ENCODE data around the gene L3MBTL4. TPM values are rescaled to one million over a fixed set of nuclear protein-coding genes. Genes with fewer than 3 reads are reported as not detected.

Gene L3MBTL4
- total RNA-seq, 1 donor from 2014 or later, result 16.2 TPM

DNA sequence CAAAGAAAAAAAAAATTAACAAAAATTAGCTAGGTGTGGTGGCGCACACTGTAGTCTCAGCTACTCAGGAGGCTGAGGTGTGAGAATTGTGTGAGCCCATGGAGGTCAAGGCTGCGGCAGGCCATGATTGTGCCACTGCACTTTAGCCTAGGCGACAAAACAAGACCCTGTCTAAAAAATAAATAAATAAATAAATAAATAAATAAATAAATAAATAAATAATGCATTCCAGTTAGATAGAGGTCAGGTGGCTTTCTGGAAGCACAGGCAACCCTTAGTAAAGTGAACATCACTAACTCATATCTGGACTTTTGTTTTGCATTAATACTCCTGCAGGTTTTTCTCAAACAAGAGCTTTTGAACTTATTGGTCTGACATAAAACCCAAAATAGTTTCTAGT is 206.8 kb downstream of the L3MBTL4 start:
- intact Hi-C loops (cut with DNase I), result no loop called here
- TF ChIP-seq, protein P1, sequence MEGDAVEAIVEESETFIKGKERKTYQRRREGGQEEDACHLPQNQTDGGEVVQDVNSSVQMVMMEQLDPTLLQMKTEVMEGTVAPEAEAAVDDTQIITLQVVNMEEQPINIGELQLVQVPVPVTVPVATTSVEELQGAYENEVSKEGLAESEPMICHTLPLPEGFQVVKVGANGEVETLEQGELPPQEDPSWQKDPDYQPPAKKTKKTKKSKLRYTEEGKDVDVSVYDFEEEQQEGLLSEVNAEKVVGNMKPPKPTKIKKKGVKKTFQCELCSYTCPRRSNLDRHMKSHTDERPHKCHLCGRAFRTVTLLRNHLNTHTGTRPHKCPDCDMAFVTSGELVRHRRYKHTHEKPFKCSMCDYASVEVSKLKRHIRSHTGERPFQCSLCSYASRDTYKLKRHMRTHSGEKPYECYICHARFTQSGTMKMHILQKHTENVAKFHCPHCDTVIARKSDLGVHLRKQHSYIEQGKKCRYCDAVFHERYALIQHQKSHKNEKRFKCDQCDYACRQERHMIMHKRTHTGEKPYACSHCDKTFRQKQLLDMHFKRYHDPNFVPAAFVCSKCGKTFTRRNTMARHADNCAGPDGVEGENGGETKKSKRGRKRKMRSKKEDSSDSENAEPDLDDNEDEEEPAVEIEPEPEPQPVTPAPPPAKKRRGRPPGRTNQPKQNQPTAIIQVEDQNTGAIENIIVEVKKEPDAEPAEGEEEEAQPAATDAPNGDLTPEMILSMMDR (IDR thresholded peaks at IDR 0.05), result no peak
- H3K36me3 ChIP-seq, result no peaks in the 10 kb centered on the region
- no peak overlapping the region for H3K4me3 ChIP-seq
- H3K27ac ChIP-seq, result no peak overlapping the region
- no peak for DNase-seq
- H3K9me3 ChIP-seq, result no peaks in the 10 kb centered on the region
- no peaks in the 10 kb centered on the region for H3K27me3 ChIP-seq
- no peak for ATAC-seq
- no peaks in the 10 kb centered on the region for H3K4me1 ChIP-seq

DNA sequence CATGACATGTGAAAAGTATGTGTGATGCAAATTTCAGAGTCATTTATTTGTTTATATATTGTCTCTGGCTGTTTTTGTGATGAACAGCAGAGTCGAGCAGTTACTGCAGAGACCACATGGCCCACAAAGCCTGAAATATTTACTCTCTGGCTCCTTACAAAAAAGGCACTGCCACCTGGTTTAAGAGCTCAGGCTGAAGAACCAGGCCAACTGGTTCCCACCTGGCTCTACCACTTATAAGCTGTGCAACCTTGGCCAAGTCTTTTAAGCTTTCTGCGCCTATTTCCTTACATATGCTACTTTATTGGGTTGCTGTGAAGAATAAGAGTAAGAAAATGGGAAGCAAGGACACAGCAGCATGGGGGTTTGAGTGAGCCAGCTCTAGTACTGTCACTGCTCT is 207.6 kb downstream of the L3MBTL4 start:
- DNase-seq (no peak), ATAC-seq (peak; percentile 83)
- TF ChIP-seq, protein P1 (IDR thresholded peaks at IDR 0.05), result no peak
- intact Hi-C loops (cut with DNase I), result no loop called here
- no peaks in the 10 kb centered on the region for H3K36me3 ChIP-seq
- no peaks in the 10 kb centered on the region for H3K9me3 ChIP-seq
- H3K27ac ChIP-seq, result no peak overlapping the region
- no peaks in the 10 kb centered on the region for H3K27me3 ChIP-seq
- H3K4me1 ChIP-seq, result no peaks in the 10 kb centered on the region
- H3K4me3 ChIP-seq, result no peak overlapping the region

DNA sequence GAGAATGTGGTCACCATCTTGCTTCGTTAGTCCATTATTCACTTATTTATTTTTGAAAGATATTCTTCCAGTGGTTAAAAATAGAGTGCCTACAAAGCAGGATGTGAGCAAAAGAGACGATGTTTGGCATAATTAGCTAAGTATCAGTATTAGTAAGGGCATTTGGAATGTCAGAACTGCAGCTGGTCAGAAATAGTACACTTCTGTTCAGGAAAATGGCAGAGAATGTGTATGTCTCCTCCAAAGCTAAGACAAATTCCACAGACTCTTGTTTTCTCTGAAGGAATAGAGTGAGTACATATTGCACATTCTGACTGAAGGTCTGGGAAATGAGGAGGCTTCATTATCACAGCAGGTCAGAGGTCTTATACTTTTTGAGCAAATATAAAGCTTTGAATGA is 209.0 kb downstream of the L3MBTL4 start:
- TF ChIP-seq, protein P1 (IDR thresholded peaks at IDR 0.05), result no peak
- Histone ChIP-seq H3K4me3 (no peak overlapping the region), H3K36me3 (no peaks in the 10 kb centered on the region), H3K9me3 (no peaks in the 10 kb centered on the region), H3K4me1 (no peaks in the 10 kb centered on the region), H3K27ac (no peak overlapping the region), H3K27me3 (no peaks in the 10 kb centered on the region)
- intact Hi-C loops (cut with DNase I), result no loop called here
- DNase-seq, result no peak
- ATAC-seq, result no peak

DNA sequence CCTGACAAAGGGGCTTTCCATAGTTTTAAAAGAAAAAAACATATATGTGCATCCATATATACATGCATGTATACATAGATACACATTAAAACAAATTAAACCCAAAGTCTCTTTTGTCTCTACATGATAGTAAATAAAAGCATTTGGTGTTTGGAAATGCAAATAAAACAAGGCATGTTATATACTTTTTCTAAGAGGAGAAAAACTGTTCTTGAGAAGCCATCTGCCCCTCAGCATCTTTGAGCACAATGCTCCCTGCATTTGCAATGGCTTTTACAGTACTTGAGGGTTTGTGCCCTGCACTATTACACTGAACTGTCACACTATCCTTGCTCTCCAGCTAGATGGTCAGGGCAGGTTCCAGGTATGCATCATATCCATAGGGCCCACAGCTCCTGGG is 210.2 kb downstream of the L3MBTL4 start:
- ATAC-seq (no peak), DNase-seq (no peak)
- H3K4me3 ChIP-seq, result no peak overlapping the region
- H3K9me3 ChIP-seq, result no peaks in the 10 kb centered on the region
- no peak overlapping the region for H3K27ac ChIP-seq
- H3K36me3 ChIP-seq, result no peaks in the 10 kb centered on the region
- intact Hi-C loops (cut with DNase I), result no loop called here
- H3K27me3 ChIP-seq, result no peaks in the 10 kb centered on the region
- TF ChIP-seq, protein P1 (IDR thresholded peaks at IDR 0.05), result no peak
- no peaks in the 10 kb centered on the region for H3K4me1 ChIP-seq

DNA sequence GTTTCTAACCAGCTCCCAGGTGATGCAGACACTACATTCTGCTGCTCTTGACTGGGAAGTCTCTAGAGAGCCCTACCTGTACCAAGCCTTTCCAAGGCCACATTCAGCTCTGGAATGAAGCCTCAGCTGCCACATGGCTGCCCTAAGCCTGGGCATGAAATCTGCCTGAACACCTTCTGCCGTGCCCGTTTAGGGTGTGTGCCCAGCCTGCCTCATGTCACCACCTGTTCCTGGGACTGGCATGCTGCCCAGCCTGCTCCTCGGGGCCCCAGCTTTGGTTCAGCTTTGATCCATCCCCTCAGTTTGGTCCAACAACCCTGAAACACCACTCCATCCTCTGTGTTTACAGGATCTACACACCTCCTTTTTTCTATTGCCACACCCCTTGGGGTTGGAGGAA is 210.9 kb downstream of the L3MBTL4 start:
- H3K4me3 ChIP-seq, result no peak overlapping the region
- no peaks in the 10 kb centered on the region for H3K4me1 ChIP-seq
- no peaks in the 10 kb centered on the region for H3K27me3 ChIP-seq
- no peak for DNase-seq
- intact Hi-C loops (cut with DNase I), result no loop called here
- no peak for ATAC-seq
- H3K9me3 ChIP-seq, result no peaks in the 10 kb centered on the region
- H3K27ac ChIP-seq, result no peak overlapping the region
- H3K36me3 ChIP-seq, result no peaks in the 10 kb centered on the region
- TF ChIP-seq, protein P1 (IDR thresholded peaks at IDR 0.05), result no peak

DNA sequence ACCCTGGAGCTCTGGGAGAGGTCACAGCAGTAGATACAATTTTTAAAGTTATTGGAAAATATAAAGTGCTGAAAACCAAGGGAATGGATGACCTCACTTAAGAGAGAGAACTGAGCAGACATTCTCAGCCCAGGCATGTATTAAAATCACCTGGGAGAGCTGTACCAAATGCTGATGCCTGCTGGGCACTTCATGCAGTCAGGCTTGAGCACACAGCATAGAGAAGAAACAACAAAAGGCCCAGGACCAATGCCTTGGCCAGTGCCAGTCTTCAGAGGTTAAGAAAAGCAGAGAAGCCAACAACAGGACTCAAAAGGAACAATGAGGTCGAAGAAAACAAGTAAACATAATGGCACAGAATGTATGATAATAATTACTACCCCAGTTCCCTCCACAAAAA is 211.8 kb downstream of the L3MBTL4 start:
- no peak overlapping the region for H3K4me3 ChIP-seq
- DNase-seq (no peak), ATAC-seq (no peak)
- H3K4me1 ChIP-seq, result no peaks in the 10 kb centered on the region
- TF ChIP-seq, protein P1 (IDR thresholded peaks at IDR 0.05), result no peak
- H3K9me3 ChIP-seq, result no peaks in the 10 kb centered on the region
- intact Hi-C loops (cut with DNase I), result no loop called here
- no peaks in the 10 kb centered on the region for H3K36me3 ChIP-seq
- H3K27me3 ChIP-seq, result no peaks in the 10 kb centered on the region
- H3K27ac ChIP-seq, result no peak overlapping the region
